ENCODE measurements around the gene PPP4C.

Gene PPP4C

DNA sequence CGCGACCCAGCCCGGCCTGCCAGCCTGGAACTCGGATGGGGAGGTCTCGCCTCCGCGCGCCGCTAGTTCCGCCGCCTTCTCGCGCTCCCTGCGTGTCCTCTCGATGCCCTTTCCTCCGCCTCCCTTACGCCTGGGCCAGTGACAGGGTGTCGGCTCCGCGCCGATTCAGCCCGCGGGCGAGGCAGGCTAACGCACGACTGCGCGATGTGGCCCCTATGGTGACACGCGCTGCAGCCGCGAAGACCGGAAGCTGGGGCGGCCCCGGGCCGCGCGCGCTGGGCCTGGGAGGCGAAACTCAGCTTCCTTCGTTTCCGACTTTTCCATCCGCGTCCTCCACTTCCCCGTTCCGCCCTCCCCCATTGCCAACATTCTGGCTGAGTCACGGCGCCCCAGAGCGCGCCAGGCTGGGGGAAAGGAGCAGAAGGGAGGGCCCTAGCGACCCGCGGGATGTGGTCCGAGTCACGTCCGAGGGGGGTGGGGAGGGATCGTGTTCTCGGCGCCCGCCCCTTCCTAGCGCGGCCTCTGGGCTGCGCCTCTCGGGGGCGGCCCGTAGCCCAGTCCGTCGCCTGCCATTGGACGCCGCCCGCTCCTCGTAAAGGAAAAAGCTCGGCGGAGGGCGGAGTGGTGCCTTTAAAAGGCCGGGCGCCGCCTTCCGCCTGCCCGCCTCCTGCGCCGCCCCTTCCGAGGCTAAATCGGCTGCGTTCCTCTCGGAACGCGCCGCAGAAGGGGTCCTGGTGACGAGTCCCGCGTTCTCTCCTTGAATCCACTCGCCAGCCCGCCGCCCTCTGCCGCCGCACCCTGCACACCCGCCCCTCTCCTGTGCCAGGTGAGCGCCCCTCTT is 10.5 kb upstream of the PPP4C start, which contains the start of gene ALDOA:
ALDOA (plus strand) TSS at position 659 of the 841 bp plus-strand sequence. CDS start 1,138 bp downstream, outside the sequence.
- TF ChIP-seq, protein P1, sequence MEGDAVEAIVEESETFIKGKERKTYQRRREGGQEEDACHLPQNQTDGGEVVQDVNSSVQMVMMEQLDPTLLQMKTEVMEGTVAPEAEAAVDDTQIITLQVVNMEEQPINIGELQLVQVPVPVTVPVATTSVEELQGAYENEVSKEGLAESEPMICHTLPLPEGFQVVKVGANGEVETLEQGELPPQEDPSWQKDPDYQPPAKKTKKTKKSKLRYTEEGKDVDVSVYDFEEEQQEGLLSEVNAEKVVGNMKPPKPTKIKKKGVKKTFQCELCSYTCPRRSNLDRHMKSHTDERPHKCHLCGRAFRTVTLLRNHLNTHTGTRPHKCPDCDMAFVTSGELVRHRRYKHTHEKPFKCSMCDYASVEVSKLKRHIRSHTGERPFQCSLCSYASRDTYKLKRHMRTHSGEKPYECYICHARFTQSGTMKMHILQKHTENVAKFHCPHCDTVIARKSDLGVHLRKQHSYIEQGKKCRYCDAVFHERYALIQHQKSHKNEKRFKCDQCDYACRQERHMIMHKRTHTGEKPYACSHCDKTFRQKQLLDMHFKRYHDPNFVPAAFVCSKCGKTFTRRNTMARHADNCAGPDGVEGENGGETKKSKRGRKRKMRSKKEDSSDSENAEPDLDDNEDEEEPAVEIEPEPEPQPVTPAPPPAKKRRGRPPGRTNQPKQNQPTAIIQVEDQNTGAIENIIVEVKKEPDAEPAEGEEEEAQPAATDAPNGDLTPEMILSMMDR (IDR thresholded peaks at IDR 0.05; ENCODE audit: low read depth, low read length, missing control alignments): no peak
- peak within 1 kb of the TSS; percentile 78 for H3K4me3 ChIP-seq (ENCODE audit: low read depth, low read length)
- peak; percentile 81 for DNase-seq (ENCODE audit: low read depth)

DNA sequence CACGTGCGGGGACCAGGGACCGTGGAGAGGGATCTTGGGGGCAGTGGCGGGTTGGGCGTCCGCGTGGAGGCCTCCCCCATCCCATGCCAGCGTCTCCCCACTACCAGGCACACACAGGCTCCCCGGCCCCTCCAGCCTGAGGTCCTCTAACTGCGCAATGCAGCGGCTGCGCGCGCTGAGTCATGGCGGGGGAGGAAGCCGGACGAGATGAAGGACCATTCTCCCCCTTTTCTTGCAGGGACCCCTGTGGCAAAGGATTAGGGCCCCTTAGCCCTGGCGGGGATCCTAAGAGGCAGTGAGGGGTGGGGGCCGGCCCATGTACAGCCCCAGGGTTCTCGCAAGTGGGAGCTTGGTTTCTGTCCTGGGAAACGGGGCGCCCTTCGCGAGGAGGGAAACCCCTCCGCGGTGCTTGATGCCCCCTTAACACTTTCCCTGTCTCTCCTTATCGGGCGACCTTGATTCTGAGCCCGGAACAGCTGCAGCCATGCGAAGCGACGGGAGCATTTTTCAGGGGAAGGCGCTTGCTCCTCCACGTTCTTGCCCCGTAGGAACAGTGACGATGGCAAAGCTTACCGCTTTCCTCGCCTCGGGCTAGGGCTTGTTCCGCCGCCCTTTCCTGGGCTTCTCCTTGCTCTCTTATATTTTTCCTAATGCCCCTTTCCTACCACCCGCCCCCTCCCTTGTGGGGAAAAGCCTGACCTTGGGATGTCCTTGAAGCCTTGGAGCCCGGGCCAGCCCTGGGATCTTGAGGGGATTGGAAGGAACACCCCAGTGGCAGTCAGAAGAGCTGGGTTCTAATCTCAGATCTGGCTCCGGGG is 9.6 kb upstream of the PPP4C start:
- H3K4me3 ChIP-seq (ENCODE audit: low read depth, low read length): peak overlapping the region; percentile 78
- DNase-seq (ENCODE audit: low read depth): no peak
- TF ChIP-seq, protein P1 (IDR thresholded peaks at IDR 0.05; ENCODE audit: low read depth, low read length, missing control alignments): no peak

DNA sequence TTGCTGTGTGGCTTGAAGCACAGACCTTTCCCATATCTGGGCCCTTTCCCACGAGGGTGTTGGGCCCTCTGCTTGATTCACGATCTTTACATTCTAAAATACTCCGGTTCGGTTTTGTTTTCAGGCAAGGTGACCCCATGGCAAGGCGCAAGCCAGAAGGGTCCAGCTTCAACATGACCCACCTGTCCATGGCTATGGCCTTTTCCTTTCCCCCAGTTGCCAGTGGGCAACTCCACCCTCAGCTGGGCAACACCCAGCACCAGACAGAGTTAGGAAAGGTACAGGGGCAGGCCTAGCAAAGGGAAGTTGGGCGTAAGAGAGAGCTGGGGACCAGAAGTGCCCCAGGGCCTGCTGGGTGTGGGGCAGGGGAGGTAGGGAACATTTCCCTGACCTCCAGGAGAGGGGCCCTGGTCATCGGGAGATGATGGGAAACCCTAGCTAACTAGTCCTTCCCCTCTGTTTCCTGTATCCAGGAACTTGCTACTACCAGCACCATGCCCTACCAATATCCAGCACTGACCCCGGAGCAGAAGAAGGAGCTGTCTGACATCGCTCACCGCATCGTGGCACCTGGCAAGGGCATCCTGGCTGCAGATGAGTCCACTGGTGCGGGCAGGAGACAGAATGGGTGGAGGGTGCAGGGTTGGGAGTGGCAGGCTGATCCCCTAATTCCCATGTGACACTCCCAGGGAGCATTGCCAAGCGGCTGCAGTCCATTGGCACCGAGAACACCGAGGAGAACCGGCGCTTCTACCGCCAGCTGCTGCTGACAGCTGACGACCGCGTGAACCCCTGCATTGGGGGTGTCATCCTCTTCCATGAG is 8.8 kb upstream of the PPP4C start:
- no peak for DNase-seq (ENCODE audit: low read depth)
- H3K4me3 ChIP-seq (ENCODE audit: low read depth, low read length): peak overlapping the region; percentile 78
- TF ChIP-seq, protein P1 (IDR thresholded peaks at IDR 0.05; ENCODE audit: low read depth, low read length, missing control alignments): no peak

DNA sequence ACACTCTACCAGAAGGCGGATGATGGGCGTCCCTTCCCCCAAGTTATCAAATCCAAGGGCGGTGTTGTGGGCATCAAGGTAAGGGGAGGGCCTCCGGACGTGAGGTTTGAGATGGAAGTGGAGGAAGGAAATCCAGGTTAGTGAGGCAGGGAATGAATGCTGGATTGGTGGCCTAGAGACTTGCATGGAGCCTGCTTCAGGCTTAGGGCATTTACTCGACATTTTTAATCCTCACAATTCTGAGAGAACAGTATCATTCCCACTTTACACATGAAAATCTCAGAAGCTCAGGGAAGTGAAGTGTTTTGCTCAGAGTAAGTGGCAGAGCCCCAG is 8.2 kb upstream of the PPP4C start:
- peak overlapping the region; percentile 78 for H3K4me3 ChIP-seq (ENCODE audit: low read depth, low read length)
- TF ChIP-seq, protein P1 (IDR thresholded peaks at IDR 0.05; ENCODE audit: low read depth, low read length, missing control alignments): no peak
- DNase-seq (ENCODE audit: low read depth): no peak

DNA sequence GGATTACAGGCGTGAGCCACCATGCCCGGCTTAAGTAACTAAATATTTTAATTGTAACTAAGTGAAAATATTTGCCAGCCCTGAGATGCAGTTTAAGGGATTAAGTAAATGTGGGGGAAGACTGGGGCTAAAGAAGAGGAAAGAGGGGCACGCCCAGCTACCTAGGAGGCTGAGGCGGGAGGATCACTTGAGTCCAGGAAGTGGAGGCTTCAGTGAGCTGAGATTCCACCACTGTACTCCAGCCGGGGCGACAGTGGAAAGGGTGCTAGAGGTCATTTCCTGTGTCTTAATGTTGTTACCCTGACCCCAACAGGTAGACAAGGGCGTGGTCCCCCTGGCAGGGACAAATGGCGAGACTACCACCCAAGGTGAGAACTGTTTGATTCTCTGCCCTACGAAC is 7.5 kb upstream of the PPP4C start:
- TF ChIP-seq, protein P1 (IDR thresholded peaks at IDR 0.05; ENCODE audit: low read depth, low read length, missing control alignments): no peak
- H3K4me3 ChIP-seq (ENCODE audit: low read depth, low read length): no peak overlapping the region

DNA sequence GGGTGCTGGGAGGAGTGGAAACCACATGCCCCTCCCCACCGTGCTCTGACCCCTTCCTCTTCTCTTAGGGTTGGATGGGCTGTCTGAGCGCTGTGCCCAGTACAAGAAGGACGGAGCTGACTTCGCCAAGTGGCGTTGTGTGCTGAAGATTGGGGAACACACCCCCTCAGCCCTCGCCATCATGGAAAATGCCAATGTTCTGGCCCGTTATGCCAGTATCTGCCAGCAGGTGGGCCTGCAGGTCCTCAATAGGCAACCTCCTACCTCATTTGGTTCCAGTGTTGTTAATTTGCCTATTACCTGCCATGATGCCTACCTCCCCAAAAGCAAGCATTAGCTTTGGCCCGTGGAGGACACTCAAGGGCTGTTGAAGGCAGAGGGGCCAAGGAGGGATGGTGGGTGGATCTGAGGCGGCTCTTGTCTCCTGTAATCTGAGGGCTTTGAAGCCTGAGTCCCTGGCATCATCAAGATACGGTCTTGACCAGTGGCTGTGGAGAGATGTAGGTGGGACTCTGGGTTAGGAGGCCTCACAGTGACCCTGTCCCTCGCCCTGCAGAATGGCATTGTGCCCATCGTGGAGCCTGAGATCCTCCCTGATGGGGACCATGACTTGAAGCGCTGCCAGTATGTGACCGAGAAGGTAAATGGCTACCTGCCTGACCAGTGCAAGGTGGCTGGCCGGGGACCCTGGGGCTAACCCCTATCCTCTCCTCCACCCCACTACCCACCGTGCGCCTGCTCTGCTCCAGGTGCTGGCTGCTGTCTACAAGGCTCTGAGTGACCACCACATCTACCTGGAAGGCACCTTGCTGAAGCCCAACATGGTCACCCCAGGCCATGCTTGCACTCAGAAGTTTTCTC is 6.8 kb upstream of the PPP4C start:
- DNase-seq (ENCODE audit: low read depth): no peak
- TF ChIP-seq, protein P1 (IDR thresholded peaks at IDR 0.05; ENCODE audit: low read depth, low read length, missing control alignments): peak; percentile 61
- H3K4me3 ChIP-seq (ENCODE audit: low read depth, low read length): no peak overlapping the region

More for the DNA sequence above, 7.5 kb upstream of the PPP4C start:
- DNase-seq (ENCODE audit: low read depth): no peak
